Measurements from ENCODE around the gene SMIM20. TPM values are rescaled to one million over a fixed set of nuclear protein-coding genes. Genes with fewer than 3 reads are reported as not detected.

The SMIM20 gene
- total RNA-seq, 1 donor from 2014 or later, result 17.0 TPM

GRCh38 chr4:25976780-25977179, 62.8 kb downstream of the SMIM20 start:
- H3K4me3 Mint-ChIP-seq (ENCODE audit: low read depth), result no peak overlapping the region
- intact Hi-C loops (cut with micrococcal nuclease), result no loop called here
- DNase-seq (ENCODE audit: low spot score), result no peak
- no peaks in the 10 kb centered on the region for H3K9me3 Mint-ChIP-seq
- no peaks in the 10 kb centered on the region for H3K36me3 Mint-ChIP-seq (ENCODE audit: low read depth)
- H3K4me1 Mint-ChIP-seq (ENCODE audit: low read depth), result no peaks in the 10 kb centered on the region
- no peak overlapping the region for H3K27ac Mint-ChIP-seq
- H3K27me3 Mint-ChIP-seq (ENCODE audit: low read depth), result no peaks in the 10 kb centered on the region

- Mint-ChIP-seq H3K36me3 (ENCODE audit: low read depth) (no peaks in the 10 kb centered on the region), H3K4me1 (ENCODE audit: low read depth) (no peaks in the 10 kb centered on the region), H3K9me3 (no peaks in the 10 kb centered on the region), H3K4me3 (ENCODE audit: low read depth) (no peak overlapping the region), H3K27me3 (ENCODE audit: low read depth) (no peaks in the 10 kb centered on the region), H3K27ac (no peak overlapping the region)
- DNase-seq (ENCODE audit: low spot score), result no peak
- intact Hi-C loops (cut with micrococcal nuclease), result no loop called here
These were observed 63.6 kb downstream of the SMIM20 start for GRCh38 chr4:25977397-25978170.

GRCh38 chr4:25978327-25978726, 64.3 kb downstream of the SMIM20 start:
- intact Hi-C loops (cut with micrococcal nuclease), result no loop called here
- no peaks in the 10 kb centered on the region for H3K36me3 Mint-ChIP-seq (ENCODE audit: low read depth)

More at GRCh38 chr4:25978327-25978726, 64.3 kb downstream of the SMIM20 start:
- Mint-ChIP-seq H3K4me3 (ENCODE audit: low read depth) (no peak overlapping the region), H3K27ac (no peak overlapping the region), H3K9me3 (no peaks in the 10 kb centered on the region), H3K4me1 (ENCODE audit: low read depth) (no peaks in the 10 kb centered on the region), H3K27me3 (ENCODE audit: low read depth) (no peaks in the 10 kb centered on the region)
- DNase-seq (ENCODE audit: low spot score), result no peak

Other genes starting within 250 kb of the SMIM20 start
- gene SEL1L3, start 51.2 kb upstream of the SMIM20 start, total RNA-seq, result 44.0 and 49.2 TPM in 2 replicates